ENCODE measurements around the gene KIF9.

- TF ChIP-seq, protein P1, sequence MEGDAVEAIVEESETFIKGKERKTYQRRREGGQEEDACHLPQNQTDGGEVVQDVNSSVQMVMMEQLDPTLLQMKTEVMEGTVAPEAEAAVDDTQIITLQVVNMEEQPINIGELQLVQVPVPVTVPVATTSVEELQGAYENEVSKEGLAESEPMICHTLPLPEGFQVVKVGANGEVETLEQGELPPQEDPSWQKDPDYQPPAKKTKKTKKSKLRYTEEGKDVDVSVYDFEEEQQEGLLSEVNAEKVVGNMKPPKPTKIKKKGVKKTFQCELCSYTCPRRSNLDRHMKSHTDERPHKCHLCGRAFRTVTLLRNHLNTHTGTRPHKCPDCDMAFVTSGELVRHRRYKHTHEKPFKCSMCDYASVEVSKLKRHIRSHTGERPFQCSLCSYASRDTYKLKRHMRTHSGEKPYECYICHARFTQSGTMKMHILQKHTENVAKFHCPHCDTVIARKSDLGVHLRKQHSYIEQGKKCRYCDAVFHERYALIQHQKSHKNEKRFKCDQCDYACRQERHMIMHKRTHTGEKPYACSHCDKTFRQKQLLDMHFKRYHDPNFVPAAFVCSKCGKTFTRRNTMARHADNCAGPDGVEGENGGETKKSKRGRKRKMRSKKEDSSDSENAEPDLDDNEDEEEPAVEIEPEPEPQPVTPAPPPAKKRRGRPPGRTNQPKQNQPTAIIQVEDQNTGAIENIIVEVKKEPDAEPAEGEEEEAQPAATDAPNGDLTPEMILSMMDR (IDR thresholded peaks at IDR 0.05): peak; percentile 57 to 67 (median 65)
- no peak for TF ChIP-seq POLR2AphosphoS5 (IDR thresholded peaks at IDR 0.05)
- no peak for TF ChIP-seq POLR2A (IDR thresholded peaks at IDR 0.05)
These were observed 41.8 kb upstream of the KIF9 start for GRCh38 chr3:47324278-47324865.
